Activated T-helper 2 cell treated with anti-CD3 and anti-CD28 coated beads, Interferon-gamma antibody, Interleukin-2, Interleukin-4, amounts not matched to agents 10 μg/mL and 5 μg/mL and 100 μg/mL, durations not matched to agents 14 hours and 24 hours and 36 hours (primary cell): ENCODE measurements around the gene USP36. TPM values are rescaled to one million over a fixed set of nuclear protein-coding genes. Genes with fewer than 3 reads are reported as not detected.

Experiments used
- DNase-seq: peaks from one replicate; pipeline ENCODE4 v3.0.0; 2021; ENCODE audit warnings: low spot score
- H3K27ac Mint-ChIP-seq: one replicate; pipeline ENCODE4 v1.8.0; 2021; ENCODE audit warnings: mixed read lengths
- H3K27me3 Mint-ChIP-seq: one replicate; pipeline ENCODE4 v1.8.0; 2021; ENCODE audit warnings: low read depth, mixed read lengths
- H3K36me3 Mint-ChIP-seq: one replicate; pipeline ENCODE4 v1.8.0; 2021; ENCODE audit warnings: low read depth, mixed read lengths
- H3K4me1 Mint-ChIP-seq: one replicate; pipeline ENCODE4 v1.8.0; 2021; ENCODE audit warnings: low read depth, mixed read lengths
- H3K4me3 Mint-ChIP-seq: one replicate; pipeline ENCODE4 v1.8.0; 2021; ENCODE audit warnings: low read depth, mild to moderate bottlenecking, moderate library complexity, mixed read lengths
- H3K9me3 Mint-ChIP-seq: one replicate; pipeline ENCODE4 v1.8.0; 2021; ENCODE audit warnings: mixed read lengths
- intact Hi-C: fragments of 100-400 bp; cut with micrococcal nuclease; formaldehyde crosslinking; loops from one replicate; pipeline ENCODE4 v1.15.1; 2023
- total RNA-seq: library from RNA; stranded (reverse); gene quantifications from 2 replicates; pipeline ENCODE4 v1.2.3, GENCODE V29; 2022

Gene USP36
- total RNA-seq, 1 donor from 2014 or later = 103 TPM

DNA sequence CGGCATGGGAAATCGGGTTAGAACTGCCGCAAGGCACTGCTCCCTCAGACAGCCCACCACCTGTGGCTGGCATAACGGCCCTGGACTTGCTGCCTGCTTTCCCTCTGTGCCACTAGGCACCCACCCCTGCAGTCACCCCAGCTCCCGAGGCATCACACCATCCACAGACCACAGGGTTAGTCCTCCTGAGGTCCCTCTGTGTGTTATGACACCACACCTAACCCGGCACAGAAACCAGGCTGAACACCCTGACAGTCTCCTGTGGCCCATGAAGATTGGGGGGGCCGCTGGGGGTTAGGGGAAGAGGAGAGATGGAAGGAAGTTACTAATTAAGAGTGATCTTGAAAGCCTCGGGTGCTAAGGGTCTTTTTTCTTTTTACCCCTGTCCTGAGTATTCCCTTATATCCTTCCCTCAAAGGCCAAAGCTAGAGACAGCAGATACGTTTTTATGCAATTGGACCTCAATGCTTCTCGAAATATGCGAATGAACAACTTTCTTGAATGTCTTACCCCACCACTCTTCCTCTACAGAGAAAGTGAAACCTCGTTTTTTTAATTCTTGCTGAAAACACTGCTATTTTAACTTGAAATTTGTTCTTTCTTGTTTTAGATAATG is 65.5 kb downstream of the USP36 start:
- intact Hi-C loops = loop anchor here (1.0 to 5.0 kb wide), 3 partner anchors 16 to 1443 kb away; no protein-coding TSS in a partner anchor
- Mint-ChIP-seq H3K36me3 (peaks cover 21% of the 10 kb centered on the region), H3K27me3 (no peaks in the 10 kb centered on the region), H3K27ac (peak overlapping the region; percentile 98), H3K4me3 (peak overlapping the region; percentile 85), H3K4me1 (peaks cover 58% of the 10 kb centered on the region), H3K9me3 (no peaks in the 10 kb centered on the region)
- DNase-seq = peak; percentile 67

DNA sequence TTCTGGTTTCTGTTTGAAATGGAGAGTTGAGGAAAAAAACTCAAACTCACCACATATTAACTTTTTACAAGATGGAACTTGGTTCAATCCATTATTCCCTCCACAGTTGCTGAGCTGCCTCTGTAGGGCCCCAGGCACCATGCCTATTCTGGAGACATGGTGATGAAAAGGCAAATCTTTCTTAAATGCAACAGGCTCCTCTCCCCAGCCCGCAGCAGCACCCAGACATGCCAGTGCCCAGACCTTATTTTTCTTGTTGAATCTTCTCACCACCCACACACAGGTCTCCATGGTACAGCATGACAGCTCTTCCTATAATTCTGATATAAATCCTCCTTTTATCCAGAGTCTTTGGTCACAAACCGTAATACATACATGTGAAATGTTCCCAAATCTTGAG is 66.2 kb downstream of the USP36 start:
- Mint-ChIP-seq H3K4me3 (peak overlapping the region; percentile 85), H3K27me3 (no peaks in the 10 kb centered on the region), H3K9me3 (no peaks in the 10 kb centered on the region), H3K27ac (peak overlapping the region; percentile 98), H3K36me3 (peaks cover 15% of the 10 kb centered on the region), H3K4me1 (peaks cover 52% of the 10 kb centered on the region)
- DNase-seq = no peak
- intact Hi-C loops = loop anchor here (5.0 kb wide), 1 partner anchor 1442 kb away; no protein-coding TSS in a partner anchor

DNA sequence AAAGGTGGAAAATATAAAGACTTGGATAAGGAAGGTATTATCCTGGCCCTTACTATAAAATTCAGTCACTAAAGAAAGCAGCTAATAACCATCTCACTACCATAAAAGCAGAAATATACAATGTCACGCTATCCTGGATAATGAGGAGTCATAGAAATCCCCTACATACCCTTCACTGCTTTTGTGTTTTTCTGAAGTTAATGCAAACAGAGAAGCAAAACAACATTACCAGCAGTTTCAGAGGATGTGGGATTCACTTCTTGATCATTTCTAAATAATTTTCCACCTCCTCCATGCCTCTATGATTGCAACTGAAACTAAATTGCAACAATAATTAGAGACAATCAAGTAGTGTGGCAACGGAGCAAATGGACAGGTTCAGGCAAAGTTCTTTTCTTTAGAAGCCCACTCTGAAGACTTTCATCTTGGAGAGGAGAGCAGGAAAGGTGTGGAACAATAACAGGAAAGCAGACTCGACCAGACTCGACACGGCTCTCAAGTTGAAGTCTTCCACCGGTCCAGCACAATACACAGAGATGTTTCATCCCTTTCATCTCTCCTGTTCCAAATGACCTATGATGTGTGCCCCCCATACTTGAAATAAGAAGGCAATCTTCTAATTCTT is 68.7 kb downstream of the USP36 start:
- intact Hi-C loops = loop anchor here (5.0 kb wide), 1 partner anchor 1440 kb away; no protein-coding TSS in a partner anchor
- Mint-ChIP-seq H3K27me3 (no peaks in the 10 kb centered on the region), H3K4me3 (peak overlapping the region; percentile 68), H3K4me1 (peaks cover 39% of the 10 kb centered on the region), H3K27ac (peak overlapping the region; percentile 91), H3K9me3 (no peaks in the 10 kb centered on the region), H3K36me3 (peaks cover 13% of the 10 kb centered on the region)
- DNase-seq = no peak

DNA sequence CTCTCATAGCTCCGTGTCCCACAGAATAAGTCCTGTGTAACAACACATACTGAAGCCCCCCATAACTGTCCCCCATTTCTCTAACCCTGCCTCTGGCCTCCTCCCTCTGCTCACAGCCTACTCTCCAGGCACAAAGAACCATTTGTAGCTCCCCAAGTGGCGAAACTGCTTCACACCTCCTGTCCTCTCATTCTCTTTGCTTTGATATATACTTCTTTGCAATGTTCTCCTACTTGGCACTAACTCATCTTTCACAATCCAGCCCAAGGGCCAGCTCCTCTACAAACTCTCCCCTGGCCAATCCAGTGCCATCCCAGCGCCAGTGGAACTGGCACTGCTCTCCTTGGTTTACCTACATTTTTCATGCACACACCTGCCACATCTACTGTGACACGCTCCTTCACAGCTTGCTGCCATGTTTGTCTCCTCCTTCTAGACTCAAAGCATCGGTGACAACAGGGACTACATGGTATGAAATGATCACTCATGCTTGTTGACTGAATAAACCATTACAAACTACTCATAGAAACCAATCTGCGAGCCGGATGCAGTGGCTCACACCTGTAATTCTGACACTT is 71.3 kb downstream of the USP36 start:
- Mint-ChIP-seq H3K4me1 (peaks cover 34% of the 10 kb centered on the region), H3K27me3 (no peaks in the 10 kb centered on the region), H3K36me3 (peaks cover 13% of the 10 kb centered on the region), H3K9me3 (no peaks in the 10 kb centered on the region), H3K4me3 (no peak overlapping the region), H3K27ac (no peak overlapping the region)
- no peak for DNase-seq
- intact Hi-C loops = no loop called here

DNA sequence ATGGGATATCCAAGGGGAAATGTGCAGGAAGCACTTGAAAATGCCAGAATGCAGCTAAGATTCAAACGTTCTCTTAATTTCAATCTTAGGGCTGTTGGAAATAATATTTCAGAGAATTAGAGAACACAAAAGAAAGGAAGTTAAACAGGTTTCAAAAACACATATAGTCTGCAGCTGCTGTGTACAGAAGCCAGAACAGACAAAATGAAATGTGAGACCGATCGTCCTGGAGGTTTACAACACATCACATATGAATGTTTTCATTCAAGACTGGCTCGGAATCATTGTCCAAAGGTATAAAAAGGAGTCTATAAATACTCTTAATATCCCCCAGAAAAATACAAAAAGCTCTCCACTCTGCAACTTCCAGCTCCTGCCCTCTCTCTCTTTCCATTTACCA is 72.8 kb downstream of the USP36 start:
- Mint-ChIP-seq H3K4me1 (peaks cover 29% of the 10 kb centered on the region), H3K36me3 (peaks cover 14% of the 10 kb centered on the region), H3K9me3 (no peaks in the 10 kb centered on the region), H3K27ac (no peak overlapping the region), H3K4me3 (no peak overlapping the region), H3K27me3 (no peaks in the 10 kb centered on the region)
- no peak for DNase-seq
- intact Hi-C loops = no loop called here

DNA sequence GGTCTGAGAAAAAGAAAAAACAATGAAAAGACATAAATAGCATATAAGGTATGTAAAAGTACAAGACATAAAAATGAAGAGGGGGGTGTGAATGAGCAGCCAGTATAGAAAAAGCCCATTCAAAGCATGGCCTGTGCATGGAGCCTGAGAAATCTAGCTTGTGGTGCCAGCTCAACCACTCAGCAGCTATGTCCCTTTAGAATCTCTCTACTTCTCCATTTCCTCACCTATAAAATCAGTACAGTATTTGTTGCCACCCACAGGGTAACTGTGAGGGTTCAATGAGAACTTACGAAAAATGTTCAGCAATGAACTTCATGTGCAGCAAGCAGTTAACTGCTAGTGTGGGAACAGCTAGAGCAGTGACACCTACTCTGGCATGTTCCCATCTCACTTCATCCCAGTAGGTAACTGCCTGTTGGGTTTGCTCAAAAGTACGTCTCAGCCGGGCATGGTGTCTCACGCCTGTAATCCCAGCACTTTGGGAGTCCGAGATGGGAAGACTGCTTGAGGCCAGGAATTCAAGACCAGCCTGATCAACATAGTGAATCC is 73.8 kb downstream of the USP36 start:
- no peak for DNase-seq
- peaks cover 16% of the 10 kb centered on the region for H3K36me3 Mint-ChIP-seq

DNA sequence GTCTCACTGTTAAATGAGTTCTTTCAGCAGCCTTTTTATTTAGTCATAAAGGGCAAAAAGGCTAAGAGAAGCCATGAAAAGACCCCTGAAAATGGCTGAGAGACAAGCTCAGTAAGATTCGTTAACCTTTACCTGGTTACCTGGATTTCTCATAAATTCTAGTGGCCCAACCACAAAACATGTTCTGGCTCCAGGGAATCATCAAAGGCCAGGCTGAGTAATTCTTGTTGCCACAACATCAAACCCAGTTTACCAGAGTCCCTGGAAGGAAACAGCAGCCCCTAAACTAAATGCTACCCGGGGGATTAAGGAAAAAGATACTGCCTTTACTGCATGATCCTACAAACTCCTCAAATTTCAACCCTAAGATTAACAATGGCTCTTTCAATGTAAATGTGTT is 74.4 kb downstream of the USP36 start:
- H3K27ac Mint-ChIP-seq = no peak overlapping the region
- H3K4me3 Mint-ChIP-seq = no peak overlapping the region

More for the DNA sequence above, 73.8 kb downstream of the USP36 start:
- H3K27ac Mint-ChIP-seq = no peak overlapping the region
- peaks cover 28% of the 10 kb centered on the region for H3K4me1 Mint-ChIP-seq
- H3K9me3 Mint-ChIP-seq = no peaks in the 10 kb centered on the region
- no peak overlapping the region for H3K4me3 Mint-ChIP-seq
- intact Hi-C loops = no loop called here
- H3K27me3 Mint-ChIP-seq = no peaks in the 10 kb centered on the region

DNA sequence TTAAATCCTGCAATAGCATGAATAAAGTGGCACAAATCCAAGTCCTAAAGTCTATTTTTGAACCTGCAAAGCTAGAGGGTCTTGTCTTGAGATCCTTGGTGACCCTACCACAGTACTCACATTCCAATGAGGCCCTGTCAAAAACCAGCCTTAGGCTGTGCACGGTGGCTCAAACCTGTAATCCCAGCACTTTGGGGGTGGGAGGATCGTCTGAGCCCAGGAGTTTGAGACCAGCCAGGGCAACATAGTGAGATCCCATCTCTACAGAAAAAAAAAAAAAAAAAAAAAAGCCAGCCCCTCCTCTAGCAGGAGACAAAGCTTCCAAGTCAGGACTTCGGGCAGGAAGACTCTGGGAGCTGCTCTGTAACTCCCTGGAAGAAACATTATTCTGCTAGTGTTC is 74.8 kb downstream of the USP36 start:
- Mint-ChIP-seq H3K27me3 (no peaks in the 10 kb centered on the region), H3K27ac (no peak overlapping the region), H3K9me3 (no peaks in the 10 kb centered on the region), H3K4me3 (no peak overlapping the region), H3K4me1 (peaks cover 29% of the 10 kb centered on the region), H3K36me3 (peaks cover 13% of the 10 kb centered on the region)
- intact Hi-C loops = no loop called here
- no peak for DNase-seq

More for the DNA sequence above, 74.4 kb downstream of the USP36 start:
- Mint-ChIP-seq H3K27me3 (no peaks in the 10 kb centered on the region), H3K9me3 (no peaks in the 10 kb centered on the region), H3K4me1 (peaks cover 29% of the 10 kb centered on the region), H3K36me3 (peaks cover 13% of the 10 kb centered on the region)
- intact Hi-C loops = no loop called here
- no peak for DNase-seq

DNA sequence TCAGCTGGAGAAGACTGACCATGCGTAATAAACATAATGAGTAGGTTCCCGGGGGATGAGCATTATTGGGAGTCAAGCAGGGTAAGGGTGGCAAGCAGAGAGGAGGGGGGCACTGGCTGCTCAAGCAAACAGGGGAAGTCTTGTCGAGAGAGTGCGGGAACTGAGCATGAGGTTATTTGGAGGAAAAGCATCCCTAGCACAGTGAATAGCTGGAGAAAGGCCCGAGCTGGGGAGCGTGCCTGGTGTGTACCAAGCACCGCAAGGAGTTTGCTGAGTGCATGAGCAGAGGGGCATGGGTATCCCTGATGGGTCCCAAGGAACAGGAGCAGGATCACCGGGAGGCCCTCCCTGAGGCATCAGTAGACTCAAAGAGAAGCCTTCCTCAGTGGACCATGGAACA is 75.7 kb downstream of the USP36 start:
- Mint-ChIP-seq H3K4me1 (peaks cover 28% of the 10 kb centered on the region), H3K9me3 (no peaks in the 10 kb centered on the region), H3K36me3 (peaks cover 14% of the 10 kb centered on the region), H3K4me3 (no peak overlapping the region), H3K27ac (peak overlapping the region; percentile 54), H3K27me3 (no peaks in the 10 kb centered on the region)
- intact Hi-C loops = no loop called here
- no peak for DNase-seq

DNA sequence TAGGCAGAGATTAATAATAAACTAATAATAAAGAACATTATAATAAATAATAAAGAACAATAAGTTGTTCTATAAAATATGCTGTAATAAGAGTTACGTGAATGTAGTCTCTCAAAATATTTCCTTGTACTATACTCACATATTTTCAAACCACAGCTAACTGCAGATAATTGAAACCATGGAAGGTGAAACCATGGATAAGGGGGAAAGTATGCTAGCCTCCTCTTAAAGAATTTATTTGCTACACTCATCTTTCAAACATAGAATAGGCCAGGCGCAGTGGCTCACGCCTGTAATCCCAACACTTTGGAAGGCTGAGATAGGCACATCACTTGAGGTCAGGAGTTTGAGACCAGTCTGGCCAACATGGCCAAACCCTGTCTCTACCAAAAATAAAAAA is 77.1 kb downstream of the USP36 start:
- no peak overlapping the region for H3K4me3 Mint-ChIP-seq
- no peaks in the 10 kb centered on the region for H3K9me3 Mint-ChIP-seq
- no peak overlapping the region for H3K27ac Mint-ChIP-seq
- intact Hi-C loops = no loop called here
- H3K36me3 Mint-ChIP-seq = peaks cover 22% of the 10 kb centered on the region
- H3K27me3 Mint-ChIP-seq = no peaks in the 10 kb centered on the region
- H3K4me1 Mint-ChIP-seq = peaks cover 40% of the 10 kb centered on the region
- no peak for DNase-seq

DNA sequence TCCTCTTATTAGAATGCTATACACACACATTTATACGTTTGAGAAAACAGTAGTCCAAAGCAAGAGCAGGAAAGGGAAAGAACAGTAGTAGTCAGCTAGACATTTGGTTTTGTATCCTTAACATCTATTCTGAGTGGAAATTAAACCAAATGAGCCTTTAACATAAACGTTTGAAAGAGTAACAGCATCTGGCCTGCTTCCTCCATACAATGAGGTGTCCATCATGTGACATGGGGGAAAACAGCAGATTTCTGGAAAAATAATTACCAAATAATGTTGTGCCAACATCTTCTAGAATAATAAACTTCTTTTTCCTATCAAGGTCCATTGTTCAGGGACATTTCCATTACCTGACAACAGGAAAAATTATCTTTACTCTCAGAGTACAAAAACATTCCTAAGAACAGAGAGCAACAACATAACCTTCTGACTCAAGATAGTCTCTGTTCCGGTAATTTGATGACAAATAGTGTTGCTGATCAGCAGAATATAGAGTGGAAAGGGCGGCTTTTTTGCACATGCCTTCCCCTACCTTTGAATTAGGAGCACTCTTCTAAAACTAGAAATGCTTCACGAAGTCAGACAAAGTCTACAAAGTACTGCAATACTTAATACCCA is 78.7 kb downstream of the USP36 start:
- no peak overlapping the region for H3K4me3 Mint-ChIP-seq
- H3K4me1 Mint-ChIP-seq = peaks cover 53% of the 10 kb centered on the region

DNA sequence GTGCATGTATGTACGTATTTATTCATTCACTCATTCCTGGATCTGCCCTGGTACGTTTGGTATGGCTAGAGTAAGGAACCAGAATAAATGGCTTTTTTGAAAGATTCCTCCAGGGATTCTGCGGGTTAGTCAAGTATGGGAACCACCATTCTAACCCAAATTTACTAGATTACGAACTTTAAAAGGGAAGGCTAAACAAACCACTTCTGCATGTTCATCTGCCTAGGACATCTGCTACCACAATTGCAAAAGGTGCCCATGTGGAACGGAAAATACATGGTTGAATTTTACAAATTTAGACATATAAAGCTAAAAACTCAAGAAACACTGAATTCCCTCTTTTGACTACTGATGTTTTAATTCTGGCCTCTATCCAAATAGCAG is 80.7 kb downstream of the USP36 start:
- intact Hi-C loops = loop anchor here (1.0 to 5.0 kb wide), 2 partner anchors 15 to 57 kb away; no protein-coding TSS in a partner anchor
- Mint-ChIP-seq H3K27me3 (no peaks in the 10 kb centered on the region), H3K9me3 (no peaks in the 10 kb centered on the region), H3K4me1 (peaks cover 59% of the 10 kb centered on the region), H3K27ac (peak overlapping the region; percentile 98), H3K36me3 (peaks cover 30% of the 10 kb centered on the region), H3K4me3 (peak overlapping the region; percentile 51)
- no peak for DNase-seq

More for the DNA sequence above, 78.7 kb downstream of the USP36 start:
- DNase-seq = no peak
- Mint-ChIP-seq H3K27ac (peak overlapping the region; percentile 69), H3K27me3 (no peaks in the 10 kb centered on the region), H3K9me3 (no peaks in the 10 kb centered on the region), H3K36me3 (peaks cover 22% of the 10 kb centered on the region)
- intact Hi-C loops = no loop called here
